ENCODE results near the gene GALNT10. TPM values are rescaled to one million over a fixed set of nuclear protein-coding genes. Genes with fewer than 3 reads are reported as not detected.
A peak's percentile ranks its signal among the peaks of the same experiment; 100 is the strongest.

Gene GALNT10
- total and polyA plus RNA-seq, 10 of the 15 experiments (the other 5 are each of a cell fraction or from before 2014, with no cell fraction given), result 3.9 to 35.4 (median 15.5) TPM

GRCh38 chr5:154179846-154180710 lies 10.5 kb upstream of the GALNT10 start:
- Histone ChIP-seq H4K20me1 (ENCODE audit: control insufficient read depth, insufficient read depth) (no peaks in the 10 kb centered on the region), H2AFZ (ENCODE audit: control insufficient read depth, low read depth, low read length) (peak overlapping the region; percentile 42; the same call in 1 of the 2 replicates), H3K27ac (ENCODE audit: control insufficient read depth, insufficient read depth) (no peak overlapping the region), H3K9me3 (replicated peaks; ENCODE audit: control insufficient read depth, insufficient read depth, low read length) (no peaks in the 10 kb centered on the region), H3K79me2 (ENCODE audit: control insufficient read depth, insufficient read depth, low read length) (no peaks in the 10 kb centered on the region), H3K9ac (ENCODE audit: control insufficient read depth, insufficient read depth, low read length) (no peak overlapping the region), H3K4me2 (ENCODE audit: control insufficient read depth, insufficient read depth) (no peak overlapping the region), H3K4me3 (no peak overlapping the region), H3K4me1 (ENCODE audit: control insufficient read depth, insufficient read depth, low read length) (no peaks in the 10 kb centered on the region), H3K27me3 (replicated peaks in 1 of 2; ENCODE audit: control insufficient read depth in 2 of 2, insufficient read depth in 2 of 2, low read length in 1 of 2) (no peaks in the 10 kb centered on the region), H3K36me3 (ENCODE audit: control insufficient read depth in 2 of 2, insufficient read depth in 2 of 2, low read length in 1 of 2) (no peaks in the 10 kb centered on the region)
- TF ChIP-seq KLF5 (IDR thresholded peaks at IDR 0.05; ENCODE audit: partially characterized antibody), result no peak
- TF ChIP-seq, protein P1, sequence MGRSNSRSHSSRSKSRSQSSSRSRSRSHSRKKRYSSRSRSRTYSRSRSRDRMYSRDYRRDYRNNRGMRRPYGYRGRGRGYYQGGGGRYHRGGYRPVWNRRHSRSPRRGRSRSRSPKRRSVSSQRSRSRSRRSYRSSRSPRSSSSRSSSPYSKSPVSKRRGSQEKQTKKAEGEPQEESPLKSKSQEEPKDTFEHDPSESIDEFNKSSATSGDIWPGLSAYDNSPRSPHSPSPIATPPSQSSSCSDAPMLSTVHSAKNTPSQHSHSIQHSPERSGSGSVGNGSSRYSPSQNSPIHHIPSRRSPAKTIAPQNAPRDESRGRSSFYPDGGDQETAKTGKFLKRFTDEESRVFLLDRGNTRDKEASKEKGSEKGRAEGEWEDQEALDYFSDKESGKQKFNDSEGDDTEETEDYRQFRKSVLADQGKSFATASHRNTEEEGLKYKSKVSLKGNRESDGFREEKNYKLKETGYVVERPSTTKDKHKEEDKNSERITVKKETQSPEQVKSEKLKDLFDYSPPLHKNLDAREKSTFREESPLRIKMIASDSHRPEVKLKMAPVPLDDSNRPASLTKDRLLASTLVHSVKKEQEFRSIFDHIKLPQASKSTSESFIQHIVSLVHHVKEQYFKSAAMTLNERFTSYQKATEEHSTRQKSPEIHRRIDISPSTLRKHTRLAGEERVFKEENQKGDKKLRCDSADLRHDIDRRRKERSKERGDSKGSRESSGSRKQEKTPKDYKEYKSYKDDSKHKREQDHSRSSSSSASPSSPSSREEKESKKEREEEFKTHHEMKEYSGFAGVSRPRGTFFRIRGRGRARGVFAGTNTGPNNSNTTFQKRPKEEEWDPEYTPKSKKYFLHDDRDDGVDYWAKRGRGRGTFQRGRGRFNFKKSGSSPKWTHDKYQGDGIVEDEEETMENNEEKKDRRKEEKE (IDR thresholded peaks at IDR 0.05), result no peak
- TF ChIP-seq CBX5 (IDR thresholded peaks at IDR 0.05; ENCODE audit: low read depth), result no peak
- no peak for TF ChIP-seq ZNF207 (IDR thresholded peaks at IDR 0.05; ENCODE audit: borderline replicate concordance)
- peak; percentile 89 for TF ChIP-seq RAD21 (IDR thresholded peaks at IDR 0.05; ENCODE audit: insufficient read depth, low read depth, low read length)
- TF ChIP-seq NBN (IDR thresholded peaks at IDR 0.05), result no peak
- TF ChIP-seq SMC3 (IDR thresholded peaks at IDR 0.05; ENCODE audit: borderline replicate concordance, low read length), result peak; percentile 91
- peak; percentile 62 for TF ChIP-seq YY1 (IDR thresholded peaks at IDR 0.05; ENCODE audit: low read depth, low read length)
- TF ChIP-seq, protein P2, sequence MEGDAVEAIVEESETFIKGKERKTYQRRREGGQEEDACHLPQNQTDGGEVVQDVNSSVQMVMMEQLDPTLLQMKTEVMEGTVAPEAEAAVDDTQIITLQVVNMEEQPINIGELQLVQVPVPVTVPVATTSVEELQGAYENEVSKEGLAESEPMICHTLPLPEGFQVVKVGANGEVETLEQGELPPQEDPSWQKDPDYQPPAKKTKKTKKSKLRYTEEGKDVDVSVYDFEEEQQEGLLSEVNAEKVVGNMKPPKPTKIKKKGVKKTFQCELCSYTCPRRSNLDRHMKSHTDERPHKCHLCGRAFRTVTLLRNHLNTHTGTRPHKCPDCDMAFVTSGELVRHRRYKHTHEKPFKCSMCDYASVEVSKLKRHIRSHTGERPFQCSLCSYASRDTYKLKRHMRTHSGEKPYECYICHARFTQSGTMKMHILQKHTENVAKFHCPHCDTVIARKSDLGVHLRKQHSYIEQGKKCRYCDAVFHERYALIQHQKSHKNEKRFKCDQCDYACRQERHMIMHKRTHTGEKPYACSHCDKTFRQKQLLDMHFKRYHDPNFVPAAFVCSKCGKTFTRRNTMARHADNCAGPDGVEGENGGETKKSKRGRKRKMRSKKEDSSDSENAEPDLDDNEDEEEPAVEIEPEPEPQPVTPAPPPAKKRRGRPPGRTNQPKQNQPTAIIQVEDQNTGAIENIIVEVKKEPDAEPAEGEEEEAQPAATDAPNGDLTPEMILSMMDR (IDR thresholded peaks at IDR 0.05 in 2 of 3, conservative IDR thresholded peaks at IDR 0.05 in 1 of 3; ENCODE audit: control insufficient read depth in 2 of 3, extremely low read depth in 1 of 3, insufficient read depth in 1 of 3, low read depth in 3 of 3, low read length in 3 of 3), result peak; percentile 74 to 84 (median 80)
- TF ChIP-seq JUNB (IDR thresholded peaks at IDR 0.05), result no peak
- TF ChIP-seq, protein P3, sequence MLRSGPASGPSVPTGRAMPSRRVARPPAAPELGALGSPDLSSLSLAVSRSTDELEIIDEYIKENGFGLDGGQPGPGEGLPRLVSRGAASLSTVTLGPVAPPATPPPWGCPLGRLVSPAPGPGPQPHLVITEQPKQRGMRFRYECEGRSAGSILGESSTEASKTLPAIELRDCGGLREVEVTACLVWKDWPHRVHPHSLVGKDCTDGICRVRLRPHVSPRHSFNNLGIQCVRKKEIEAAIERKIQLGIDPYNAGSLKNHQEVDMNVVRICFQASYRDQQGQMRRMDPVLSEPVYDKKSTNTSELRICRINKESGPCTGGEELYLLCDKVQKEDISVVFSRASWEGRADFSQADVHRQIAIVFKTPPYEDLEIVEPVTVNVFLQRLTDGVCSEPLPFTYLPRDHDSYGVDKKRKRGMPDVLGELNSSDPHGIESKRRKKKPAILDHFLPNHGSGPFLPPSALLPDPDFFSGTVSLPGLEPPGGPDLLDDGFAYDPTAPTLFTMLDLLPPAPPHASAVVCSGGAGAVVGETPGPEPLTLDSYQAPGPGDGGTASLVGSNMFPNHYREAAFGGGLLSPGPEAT (IDR thresholded peaks at IDR 0.05; ENCODE audit: low read depth), result no peak
- ChIA-PET RAD21 (ENCODE audit: unreplicated experiment) (interaction anchor here (0.5 to 4.3 kb wide), 13 partner anchors 10 to 224 kb away, joined by 3 to 28 read pairs (median 3); partner anchors contain the start of gene GALNT10), CTCF (interaction anchor here (0.7 to 5.3 kb wide), 27 partner anchors 8 to 237 kb away, joined by 3 to 55 read pairs (median 4); partner anchors contain the start of gene GALNT10), SMC1A (ENCODE audit: uncharacterized antibody, unreplicated experiment) (interaction anchor here (0.9 to 4.9 kb wide), 14 partner anchors 9 to 225 kb away, joined by 3 to 28 read pairs (median 6); no protein-coding TSS in a partner anchor), POLR2A (interaction anchor here (1.2 kb wide), 1 partner anchor 107 kb away, joined by 5 read pairs; no protein-coding TSS in a partner anchor)
- in situ Hi-C loops (cut with MboI), result loop anchor here (10.0 kb wide), 1 partner anchor 115 kb away; no protein-coding TSS in a partner anchor
- peak; percentile 59 for FAIRE-seq
- ATAC-seq, result peak; percentile 99
- BruUV-seq (replicated peaks), result no TSS peak
- WGBS (ENCODE audit: insufficient coverage, insufficient replicate concordance, low lambda C conversion rate, missing lambda C conversion rate), result 26% methylated on average over 13 of the region's 13 CpGs
- DNase-seq (ENCODE audit: low read depth, low spot score), result no peak
- intact Hi-C loops (cut with micrococcal nuclease; ENCODE audit: unreplicated experiment), result loop anchor here (1.0 kb wide), 3 partner anchors 108 to 225 kb away; no protein-coding TSS in a partner anchor
